OCI-LY1 (cell line): Measurements from ENCODE around the gene DYDC2.

Experiments
- H2AFZ ChIP-seq: fragments of 200-600 bp; sonication (generic), shearing (Covaris generic); 2 replicates; pipeline ENCODE4 v1.6.0; 2014; ENCODE audit warnings: antibody characterized with exemption, mild to moderate bottlenecking, low read length
- H3F3A ChIP-seq: fragments of 200-600 bp; sonication (generic), shearing (Covaris generic); 2 replicates; pipeline ENCODE4 v1.6.0; 2014; ENCODE audit warnings: mild to moderate bottlenecking, antibody characterized with exemption, low read length, moderate library complexity; ENCODE audit not compliant: insufficient read depth
- H3K27ac ChIP-seq: fragments of 200-600 bp; sonication (generic); 2 replicates; pipeline ENCODE4 v1.5.1; 2014; ENCODE audit warnings: low read length, mixed run types, mild to moderate bottlenecking, low read depth; ENCODE audit not compliant: poor library complexity, severe bottlenecking
- H3K27me3 ChIP-seq: fragments of 200-600 bp; sonication (generic); 2 replicates; pipeline ENCODE4 v1.6.0; 2014; ENCODE audit warnings: antibody characterized with exemption, mild to moderate bottlenecking, low read length, moderate library complexity; ENCODE audit not compliant: insufficient read depth
- H3K36me3 ChIP-seq: fragments of 200-600 bp; sonication (generic); 2 replicates; pipeline ENCODE4 v1.6.1; 2014; ENCODE audit warnings: mild to moderate bottlenecking, antibody characterized with exemption, low read length, moderate library complexity, mixed read lengths; ENCODE audit not compliant: insufficient read depth
- H3K4me1 ChIP-seq: fragments of 200-600 bp; sonication (generic); 2 replicates; pipeline ENCODE4 v1.5.1; 2014; ENCODE audit warnings: mild to moderate bottlenecking, low read length, moderate library complexity; ENCODE audit not compliant: insufficient read depth, severe bottlenecking
- H3K4me2 ChIP-seq: fragments of 200-600 bp; sonication (generic), shearing (Covaris generic); 2 replicates; pipeline ENCODE4 v1.6.1; 2014; ENCODE audit warnings: low read length
- H3K4me3 ChIP-seq: fragments of 200-600 bp; sonication (generic); 2 replicates; pipeline ENCODE4 v1.5.1; 2014; ENCODE audit warnings: low read length, low read depth, mild to moderate bottlenecking, mixed read lengths; ENCODE audit not compliant: poor library complexity, severe bottlenecking
- H3K79me2 ChIP-seq: fragments of 200-600 bp; shearing (Covaris generic); 2 replicates; pipeline ENCODE4 v1.6.1; 2016; ENCODE audit warnings: mixed run types, low read length, mixed read lengths; ENCODE audit not compliant: insufficient read depth
- H3K9ac ChIP-seq: fragments of 200-600 bp; sonication (generic), shearing (Covaris generic); 2 replicates; pipeline ENCODE4 v1.6.1; 2014; ENCODE audit warnings: mild to moderate bottlenecking, low read length, mixed read lengths
- H3K9me2 ChIP-seq: fragments of 200-600 bp; sonication (generic), shearing (Covaris generic); 2 replicates; pipeline ENCODE4 v1.6.1; 2014; ENCODE audit warnings: low read depth, mild to moderate bottlenecking, low read length, mixed read lengths
- H3K9me3 ChIP-seq: fragments of 200-600 bp; shearing (Covaris generic); 2 replicates; pipeline ENCODE4 v1.6.1; 2014; ENCODE audit warnings: low read length, mixed read lengths
- H4K20me1 ChIP-seq: fragments of 200-600 bp; sonication (generic), shearing (Covaris generic); 2 replicates; pipeline ENCODE4 v1.6.0; 2016; ENCODE audit warnings: mild to moderate bottlenecking, low read length; ENCODE audit not compliant: insufficient read depth
- CTCF ChIP-seq: fragments of 200-600 bp; sonication (generic), shearing (Covaris generic); IDR thresholded peaks from 2 replicates; pipeline ENCODE4 v1.5.1; 2017; ENCODE audit warnings: mild to moderate bottlenecking, antibody characterized with exemption, low read length, moderate library complexity, mixed read lengths
- EZH2 ChIP-seq: fragments of 200-600 bp; sonication (generic), shearing (Covaris generic); IDR thresholded peaks from 2 replicates; pipeline ENCODE4 v1.8.0; 2017; ENCODE audit warnings: borderline replicate concordance, mixed run types, mild to moderate bottlenecking, antibody characterized with exemption, low read length, moderate library complexity, mixed read lengths

DYDC2 gene

GRCh38 chr10:80397014-80397413 lies 40.4 kb downstream of the DYDC2 start:
- Histone ChIP-seq H3K36me3 (no peaks in the 10 kb centered on the region), H3K27me3 (no peaks in the 10 kb centered on the region; the same call in 1 of the 2 replicates), H3K9ac (no peak overlapping the region), H3K4me2 (no peak overlapping the region), H4K20me1 (no peaks in the 10 kb centered on the region), H3K9me2 (no peaks in the 10 kb centered on the region), H3K27ac (no peak overlapping the region), H3K4me3 (no peak overlapping the region), H3K4me1 (no peaks in the 10 kb centered on the region), H2AFZ (no peak overlapping the region), H3K9me3 (no peaks in the 10 kb centered on the region), H3F3A (no peaks in the 10 kb centered on the region), H3K79me2 (no peaks in the 10 kb centered on the region)
- TF ChIP-seq EZH2 (no peak), CTCF (no peak)

GRCh38 chr10:80400136-80400804 lies 43.7 kb downstream of the DYDC2 start:
- H3K27me3 ChIP-seq = no peaks in the 10 kb centered on the region; the same call in 1 of the 2 replicates

DNA sequence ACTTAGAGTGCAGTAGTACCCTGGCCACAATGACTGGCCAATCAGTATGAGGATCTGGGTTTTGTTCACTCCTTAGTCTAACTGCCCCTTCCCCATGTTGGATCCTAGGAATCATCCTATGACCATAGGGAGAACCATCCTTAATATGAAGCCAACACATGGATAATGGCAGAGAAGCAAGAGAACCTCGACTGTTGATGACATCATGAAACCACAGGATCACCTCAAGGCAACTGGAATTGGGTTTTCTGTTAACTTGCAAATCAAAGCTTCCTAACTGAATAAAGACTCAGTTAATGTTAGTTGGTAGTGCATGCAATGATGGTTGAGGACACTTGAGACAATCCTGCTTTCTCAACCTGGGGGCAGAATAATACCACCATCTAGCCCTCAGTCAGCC lies 48.5 kb downstream of the DYDC2 start:
- H3K36me3 ChIP-seq = no peaks in the 10 kb centered on the region
- H3K27me3 ChIP-seq = no peaks in the 10 kb centered on the region; the same call in 1 of the 2 replicates
- H3F3A ChIP-seq = no peaks in the 10 kb centered on the region
- H3K4me3 ChIP-seq = no peak overlapping the region
- no peaks in the 10 kb centered on the region for H4K20me1 ChIP-seq
- H3K4me1 ChIP-seq = peaks cover 20% of the 10 kb centered on the region
- no peak for TF ChIP-seq CTCF
- no peak for TF ChIP-seq EZH2
- no peak overlapping the region for H3K9ac ChIP-seq
- H3K79me2 ChIP-seq = no peaks in the 10 kb centered on the region
- H2AFZ ChIP-seq = no peak overlapping the region
- H3K9me3 ChIP-seq = no peaks in the 10 kb centered on the region
- H3K9me2 ChIP-seq = no peaks in the 10 kb centered on the region
- H3K4me2 ChIP-seq = no peak overlapping the region
- no peak overlapping the region for H3K27ac ChIP-seq

More at GRCh38 chr10:80400136-80400804, 43.7 kb downstream of the DYDC2 start:
- TF ChIP-seq EZH2 (no peak), CTCF (no peak)
- Histone ChIP-seq H3K79me2 (no peaks in the 10 kb centered on the region), H3K36me3 (no peaks in the 10 kb centered on the region), H3K9me3 (no peaks in the 10 kb centered on the region), H3K4me3 (no peak overlapping the region), H4K20me1 (no peaks in the 10 kb centered on the region), H2AFZ (no peak overlapping the region), H3K9ac (no peak overlapping the region), H3K9me2 (no peaks in the 10 kb centered on the region), H3K4me2 (no peak overlapping the region), H3F3A (no peaks in the 10 kb centered on the region), H3K27ac (no peak overlapping the region), H3K4me1 (no peaks in the 10 kb centered on the region)
